HepG2 (cell line): Measurements from ENCODE around the gene SEBOX. TPM values are rescaled to one million over a fixed set of nuclear protein-coding genes. Genes with fewer than 3 reads are reported as not detected.

Experiments used
- ATAC-seq: fragments of 200-7000 bp; cut with Tn5 transposase; 3 replicates; pipeline ENCODE4 v1.9.1; 2020; ENCODE audit warnings: mild to moderate bottlenecking, moderate library complexity
- BruUV-seq: library from RNA; stranded (reverse); fragments of 400-500 nt; replicated peaks from 2 replicates; lab custom pipeline; 2021; lab: Mats Ljungman, UMichigan
- CTCF ChIA-PET: fragments of 300-600 bp; formaldehyde crosslinking; extraction: SDS; loops from one replicate; lab custom pipeline; 2021; ENCODE audit warnings: low total read pairs, inconsistent platforms, low intra/inter-chr PET ratio; lab: Yijun Ruan, JAX
- POLR2A ChIA-PET: fragments of 350-600 bp; sonication (Branson Sonifier 250); formaldehyde crosslinking; loops from one replicate; lab custom pipeline; 2020; ENCODE audit warnings: antibody characterized with exemption, inconsistent platforms; lab: Yijun Ruan, JAX
- DNase-seq: peaks from one replicate; pipeline ENCODE4 v3.0.0-alpha.2; 2015; ENCODE audit warnings: low spot score
- FAIRE-seq: peaks from 3 replicates; lab custom pipeline; 2011; peaks lifted over from hg19 to GRCh38; lab: Jason Lieb, UNC
- H2AFZ ChIP-seq: one replicate; pipeline ENCODE4 v1.6.1; 2011; ENCODE audit warnings: low read length, inconsistent platforms
- H3K27ac ChIP-seq: fragments of 300-600 bp; 3 replicates; pipeline ENCODE4 v1.8.0; 2011; ENCODE audit warnings: mixed run types, mild to moderate bottlenecking, mixed read lengths, low read length, inconsistent platforms; ENCODE audit not compliant: insufficient read depth; ENCODE audit errors: extremely low read length
- H3K27me3 ChIP-seq, 2 experiments: fragments of 200-600 bp in 1 of 2; 2 replicates in 1 of 2; 3 replicates in 1 of 2; pipeline versions ENCODE4 v1.6.0 to v1.8.0; 2011; ENCODE audit warnings: low read length in 2 of 2, mild to moderate bottlenecking in 2 of 2, moderate library complexity in 2 of 2, inconsistent platforms in 1 of 2; ENCODE audit not compliant: insufficient read depth in 2 of 2, control insufficient read depth in 1 of 2
- H3K36me3 ChIP-seq, 2 experiments: fragments of 200-600 bp in 1 of 2; replicated peaks in 1 of 2; 2 replicates in 1 of 2; 3 replicates in 1 of 2; pipeline versions ENCODE4 v1.5.1 to v1.8.0; 2011; ENCODE audit warnings: low read length in 2 of 2, inconsistent platforms in 1 of 2; ENCODE audit not compliant: insufficient read depth in 2 of 2, control insufficient read depth in 1 of 2
- H3K4me1 ChIP-seq: 2 replicates; pipeline ENCODE4 v1.5.1; 2012; ENCODE audit warnings: low read length, inconsistent platforms; ENCODE audit not compliant: insufficient read depth
- H3K4me2 ChIP-seq: 2 replicates; pipeline ENCODE4 v1.6.0; 2011; ENCODE audit warnings: low read depth, low read length, inconsistent platforms
- H3K4me3 ChIP-seq, 3 experiments: fragments of 200-600 bp in 1 of 3; sonication (generic), shearing (Covaris generic) in 1 of 3; replicated peaks in 1 of 3; 2 replicates each; pipeline ENCODE4 v1.5.1; 2011 to 2016; ENCODE audit warnings: low read length in 3 of 3, inconsistent platforms in 2 of 3, low read depth in 2 of 3, mild to moderate bottlenecking in 2 of 3, control low read depth in 1 of 3, mixed read lengths in 1 of 3; ENCODE audit not compliant: insufficient read depth in 1 of 3
- H3K79me2 ChIP-seq: one replicate; pipeline ENCODE4 v1.6.1; 2011; ENCODE audit warnings: low read length, inconsistent platforms; ENCODE audit not compliant: insufficient read depth
- H3K9ac ChIP-seq: 2 replicates; pipeline ENCODE4 v1.6.0; 2011; ENCODE audit warnings: mild to moderate bottlenecking, low read depth, low read length, inconsistent platforms; ENCODE audit not compliant: insufficient read depth
- H3K9me3 ChIP-seq: 2 replicates; pipeline ENCODE4 v1.5.1; 2012; ENCODE audit warnings: mild to moderate bottlenecking, low read length
- H4K20me1 ChIP-seq: 2 replicates; pipeline ENCODE4 v1.6.0; 2011; ENCODE audit warnings: inconsistent platforms, mild to moderate bottlenecking, low read length, moderate library complexity; ENCODE audit not compliant: insufficient read depth
- CEBPZ ChIP-seq: IDR thresholded peaks from 2 replicates; pipeline ENCODE4 v1.6.1; 2012; ENCODE audit warnings: low read length, improper control_type of control experiment
- GATAD1 ChIP-seq: IDR thresholded peaks from 2 replicates; pipeline ENCODE4 v1.6.1; 2016; ENCODE audit warnings: missing genetic modification reagents, missing compliant biosample characterization
- MIER3 ChIP-seq: IDR thresholded peaks from 2 replicates; pipeline ENCODE4 v1.6.1; 2016; ENCODE audit warnings: missing compliant biosample characterization, borderline replicate concordance
- NFE2 ChIP-seq: sonication (generic); formaldehyde crosslinking; IDR thresholded peaks from 2 replicates; pipeline ENCODE4 v1.4.0; 2020; ENCODE audit warnings: missing genetic modification reagents
- SAFB2 ChIP-seq: sonication (generic); formaldehyde crosslinking; IDR thresholded peaks from 2 replicates; pipeline ENCODE4 v1.5.1; 2020; ENCODE audit warnings: missing genetic modification reagents, low read depth, mild to moderate bottlenecking, borderline replicate concordance
- YEATS2 ChIP-seq: sonication (generic); formaldehyde crosslinking; IDR thresholded peaks from 2 replicates; pipeline ENCODE4 v1.4.0; 2020; ENCODE audit warnings: missing genetic modification reagents, borderline replicate concordance
- ZNF143 ChIP-seq: sonication (generic); formaldehyde crosslinking; IDR thresholded peaks from 2 replicates; pipeline ENCODE4 v1.4.0; 2020; ENCODE audit warnings: missing genetic modification reagents
- ZNF251 ChIP-seq: sonication (generic); formaldehyde crosslinking; IDR thresholded peaks from 2 replicates; pipeline ENCODE4 v1.9.0; 2021; ENCODE audit warnings: mild to moderate bottlenecking, missing genetic modification reagents
- ZNF260 ChIP-seq: sonication (generic); formaldehyde crosslinking; IDR thresholded peaks from 2 replicates; pipeline ENCODE4 v1.4.0; 2020; ENCODE audit warnings: missing genetic modification reagents, low read depth, mild to moderate bottlenecking, borderline replicate concordance
- ZNF441 ChIP-seq: sonication (generic); formaldehyde crosslinking; IDR thresholded peaks from 2 replicates; pipeline ENCODE4 v1.7.0; 2021; ENCODE audit warnings: missing genetic modification reagents, borderline replicate concordance
- ZNF530 ChIP-seq: sonication (generic); formaldehyde crosslinking; IDR thresholded peaks from 2 replicates; pipeline ENCODE4 v1.5.0; 2020; ENCODE audit warnings: low read depth, mild to moderate bottlenecking, missing genetic modification reagents
- ZNF552 ChIP-seq: sonication (generic); formaldehyde crosslinking; IDR thresholded peaks from 2 replicates; pipeline ENCODE4 v1.9.0; 2022; ENCODE audit warnings: missing genetic modification reagents, mild to moderate bottlenecking, borderline replicate concordance
- ZNF644 ChIP-seq: IDR thresholded peaks from 2 replicates; pipeline ENCODE4 v1.6.1; 2016; ENCODE audit warnings: low read depth
- WGBS: methylation state at CpG from one replicate; pipeline ENCODE4 v1.1.6; 2017; ENCODE audit warnings: low lambda C conversion rate; 5-methylcytosine and 5-hydroxymethylcytosine counted together
- in situ Hi-C: cut with HindIII; loops from 2 replicates; pipeline ENCODE4 v1.10.0; 2017; ENCODE audit warnings: low pct_unique_long_range_greater_than_20kb; ENCODE audit not compliant: extremely low pct_ligation_motif_present
- intact Hi-C: fragments of 100-400 bp; cut with micrococcal nuclease; formaldehyde crosslinking; loops from one replicate; pipeline ENCODE4 v1.10.0; 2022; ENCODE audit not compliant: unreplicated experiment
- polyA plus RNA-seq, 8 experiments: library from polyadenylated mRNA; depleted of rRNA in 3 of 8; stranded (reverse) in 7 of 8; unstranded in 1 of 8; fragments of >200 nt; fragmentation: Illumina TruSeq in 4 of 8; extraction: Trizol in 4 of 8; gene quantifications; 2 replicates each; pipeline versions ENCODE4 v1.2.1 to v1.2.3, GENCODE V29; 2011 to 2016; ENCODE audit warnings: low read depth in 4 of 8, missing spikeins in 1 of 8, mixed read lengths in 1 of 8; ENCODE audit not compliant: insufficient read depth in 1 of 8
- total RNA-seq, 5 experiments: library from RNA; depleted of rRNA; stranded (reverse); fragments of >200 nt; fragmentation: Illumina TruSeq; extraction: Trizol; gene quantifications; 2 replicates each; pipeline ENCODE4 v1.2.3, GENCODE V29; 2016; ENCODE audit warnings: low read depth in 1 of 5

The SEBOX gene
- total and polyA plus RNA-seq, 2 of the 13 experiments (the other 11 are each of a cell fraction or from before 2014, with no cell fraction given): not detected

GRCh38 chr17:28384281-28385036 lies 19.5 kb upstream of the SEBOX start:
- FAIRE-seq: no peak
- no peak for ATAC-seq
- in situ Hi-C loops: no loop called here
- BruUV-seq: no TSS peak
- H2AFZ ChIP-seq: no peak overlapping the region
- CTCF ChIA-PET: no interaction called here
- no peak for DNase-seq
- H3K27ac ChIP-seq: no peak overlapping the region
- H3K4me3 ChIP-seq: no peak overlapping the region
- no peak overlapping the region for H3K4me2 ChIP-seq
- intact Hi-C loops: no loop called here
- peaks cover 26% of the 10 kb centered on the region for H3K4me1 ChIP-seq
- no peak for TF ChIP-seq ZNF530
- no peak for TF ChIP-seq YEATS2
- TF ChIP-seq ZNF260 (CRISPR knock-in tag): no peak
- TF ChIP-seq ZNF251 (CRISPR knock-in tag): no peak
- no peak for TF ChIP-seq GATAD1 (CRISPR knock-in tag)
- no peak for TF ChIP-seq SAFB2 (CRISPR knock-in tag)
- TF ChIP-seq MIER3 (CRISPR knock-in tag): no peak
- no peak for TF ChIP-seq ZNF441 (CRISPR knock-in tag)
- no peak for TF ChIP-seq NFE2 (CRISPR knock-in tag)
- no peak for TF ChIP-seq ZNF552 (CRISPR knock-in tag)
- TF ChIP-seq ZNF143 (CRISPR knock-in tag): no peak
- no peak for TF ChIP-seq ZNF644 (CRISPR knock-in tag)
- no peak for TF ChIP-seq CEBPZ
- 86% methylated on average over 34 of the region's 56 CpGs for WGBS
- no peak overlapping the region for H3K9ac ChIP-seq
- H3K36me3 ChIP-seq: no peaks in the 10 kb centered on the region
- H3K9me3 ChIP-seq: no peaks in the 10 kb centered on the region
- H3K79me2 ChIP-seq: no peaks in the 10 kb centered on the region
- H3K27me3 ChIP-seq: no peaks in the 10 kb centered on the region
- POLR2A ChIA-PET: interaction anchor here (5.7 kb wide), 1 partner anchor 15 kb away, joined by 107 read pairs; the partner anchor contains the start of genes SARM1 and VTN
- H4K20me1 ChIP-seq: no peaks in the 10 kb centered on the region
